GM18868 (cell line): ENCODE measurements around the gene GCNT3.
"Not testable (repeated sequence)": the region's sequence is repeated elsewhere in the genome, so short reads cannot be mapped to it uniquely, and the experiment has no call there.

ENCODE experiments used
- ATAC-seq: cut with Tn5 transposase; IDR thresholded peaks from one replicate; pipeline ENCODE4 v1.9.1; 2021; ENCODE audit warnings: mild to moderate bottlenecking, moderate library complexity; ENCODE audit not compliant: unreplicated experiment

Gene GCNT3

GRCh38 chr15:59615661-59616060 lies 4.1 kb downstream of the GCNT3 start:
- no peak for ATAC-seq

GRCh38 chr15:59616379-59616778 lies 4.8 kb downstream of the GCNT3 start:
- ATAC-seq: no peak

- no peak for ATAC-seq
Measured at GRCh38 chr15:59618406-59618805, 6.8 kb downstream of the GCNT3 start.

GRCh38 chr15:59622289-59622688 lies 10.7 kb downstream of the GCNT3 start:
- ATAC-seq: peak; percentile 94

GRCh38 chr15:59632714-59633113 lies 21.1 kb downstream of the GCNT3 start:
- ATAC-seq: no peak

- no peak for ATAC-seq
Measured at GRCh38 chr15:59636184-59636583, 24.6 kb downstream of the GCNT3 start.

- ATAC-seq: not testable (repeated sequence)
Measured at GRCh38 chr15:59637507-59637906, 25.9 kb downstream of the GCNT3 start.

GRCh38 chr15:59642351-59642750 lies 30.8 kb downstream of the GCNT3 start:
- ATAC-seq: no peak

GRCh38 chr15:59644756-59645155 lies 33.2 kb downstream of the GCNT3 start:
- no peak for ATAC-seq

- not testable (repeated sequence) for ATAC-seq
Measured at GRCh38 chr15:59645812-59646211, 34.2 kb downstream of the GCNT3 start.

- ATAC-seq: no peak
Measured at GRCh38 chr15:59646277-59646676, 34.7 kb downstream of the GCNT3 start.

- ATAC-seq: no peak
Measured at GRCh38 chr15:59647085-59647484, 35.5 kb downstream of the GCNT3 start.

GRCh38 chr15:59649603-59650002 lies 38.0 kb downstream of the GCNT3 start:
- ATAC-seq: no peak

GRCh38 chr15:59654046-59654445 lies 42.5 kb downstream of the GCNT3 start:
- ATAC-seq: no peak

GRCh38 chr15:59656897-59657634 lies 45.5 kb downstream of the GCNT3 start, which contains the start of gene GTF2A2:
Gene GTF2A2, minus strand, starts transcription at chr15:59657515. Its CDS starts 5,238 bp downstream, at chr15:59652277.
- ATAC-seq: peak; percentile 99

GRCh38 chr15:59657635-59658125 lies 46.1 kb downstream of the GCNT3 start:
- peak; percentile 9 for ATAC-seq

GRCh38 chr15:59659366-59659765 lies 47.8 kb downstream of the GCNT3 start:
- ATAC-seq: no peak

GRCh38 chr15:59662260-59662659 lies 50.7 kb downstream of the GCNT3 start:
- no peak for ATAC-seq

GRCh38 chr15:59668556-59668955 lies 57.0 kb downstream of the GCNT3 start:
- ATAC-seq: no peak
